ENCODE data around the gene AK5. TPM values are rescaled to one million over a fixed set of nuclear protein-coding genes. Genes with fewer than 3 reads are reported as not detected.

AK5 gene
- total RNA-seq, 1 experiment from 2014 or later = 3.8 TPM

DNA sequence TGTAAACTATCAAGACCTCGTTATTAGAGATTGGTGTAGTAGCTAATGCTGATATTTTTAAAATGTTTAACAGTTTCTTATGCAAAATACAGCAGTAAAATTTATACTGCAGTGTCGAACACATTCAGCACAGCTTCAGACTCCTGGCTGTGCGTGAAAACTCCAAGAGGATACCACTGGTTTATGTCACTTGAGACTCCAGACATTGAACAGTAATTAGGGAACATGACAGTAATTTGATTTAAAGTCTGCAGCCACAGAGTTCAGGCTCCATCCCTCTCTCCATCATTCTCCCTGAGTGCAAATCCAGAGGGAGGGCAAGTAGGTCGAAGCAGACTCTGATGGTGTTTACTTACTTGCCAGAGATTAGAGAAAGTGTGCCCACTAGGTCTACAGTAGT, 94.2 kb downstream of the AK5 start:
- Histone ChIP-seq H3K79me2 (ENCODE audit: low read length) (no peaks in the 10 kb centered on the region), H3K27me3 (ENCODE audit: low read length) (no peaks in the 10 kb centered on the region), H3K9ac (ENCODE audit: low read length) (no peak overlapping the region), H2AFZ (ENCODE audit: low read length) (no peak overlapping the region), H3K4me3 (ENCODE audit: low read length) (no peak overlapping the region), H3K9me2 (replicated peaks; ENCODE audit: low read length) (no peaks in the 10 kb centered on the region), H3K4me1 (ENCODE audit: insufficient read depth, low read length) (peaks cover 9% of the 10 kb centered on the region), H3K27ac (ENCODE audit: low read length) (no peak overlapping the region), H3F3A (ENCODE audit: low read length, unreplicated experiment) (no peaks in the 10 kb centered on the region), H3K4me2 (ENCODE audit: low read length) (no peak overlapping the region), H4K20me1 (ENCODE audit: low read length) (no peaks in the 10 kb centered on the region), H3K36me3 (ENCODE audit: low read depth, low read length) (no peaks in the 10 kb centered on the region), H3K9me3 (ENCODE audit: low read length) (no peaks in the 10 kb centered on the region)
- ATAC-seq (no peak), DNase-seq (no peak)
- no peak for TF ChIP-seq CTCF (conservative IDR thresholded peaks at IDR 0.05; ENCODE audit: low read depth, low read length)
- no peak for TF ChIP-seq EZH2 (IDR thresholded peaks at IDR 0.05; ENCODE audit: low read length, unreplicated experiment)
- TF ChIP-seq EZH2phosphoT487 (IDR thresholded peaks at IDR 0.05; ENCODE audit: borderline replicate concordance, low read length) = no peak
- ChIA-PET CTCF (no interaction called here), POLR2A (ENCODE audit: unreplicated experiment) (no interaction called here)
- intact Hi-C loops (cut with micrococcal nuclease) = no loop called here
- BruUV-seq (replicated peaks) = no TSS peak

GRCh38 chr1:77378723-77379535, 97.1 kb downstream of the AK5 start:
- no peak overlapping the region for H3K9ac ChIP-seq (ENCODE audit: low read length)
- no peaks in the 10 kb centered on the region for H3K4me1 ChIP-seq (ENCODE audit: insufficient read depth, low read length)
- ChIA-PET POLR2A (ENCODE audit: unreplicated experiment) (no interaction called here), CTCF (no interaction called here)
- ATAC-seq (peak; percentile 33; the same call in 1 of the 2 replicates), DNase-seq (peak; percentile 20)
- H3F3A ChIP-seq (ENCODE audit: low read length, unreplicated experiment) = no peaks in the 10 kb centered on the region
- no peaks in the 10 kb centered on the region for H3K27me3 ChIP-seq (ENCODE audit: low read length)
- H3K9me2 ChIP-seq (replicated peaks; ENCODE audit: low read length) = no peaks in the 10 kb centered on the region
- H3K4me3 ChIP-seq (ENCODE audit: low read length) = no peak overlapping the region
- H3K27ac ChIP-seq (ENCODE audit: low read length) = no peak overlapping the region
- no peaks in the 10 kb centered on the region for H3K79me2 ChIP-seq (ENCODE audit: low read length)
- no peaks in the 10 kb centered on the region for H4K20me1 ChIP-seq (ENCODE audit: low read length)
- H3K4me2 ChIP-seq (ENCODE audit: low read length) = no peak overlapping the region
- BruUV-seq (replicated peaks) = no TSS peak
- intact Hi-C loops (cut with micrococcal nuclease) = no loop called here
- no peaks in the 10 kb centered on the region for H3K9me3 ChIP-seq (ENCODE audit: low read length)
- no peaks in the 10 kb centered on the region for H3K36me3 ChIP-seq (ENCODE audit: low read depth, low read length)
- no peak overlapping the region for H2AFZ ChIP-seq (ENCODE audit: low read length)
- TF ChIP-seq CTCF (conservative IDR thresholded peaks at IDR 0.05; ENCODE audit: low read depth, low read length) = no peak
- no peak for TF ChIP-seq EZH2 (IDR thresholded peaks at IDR 0.05; ENCODE audit: low read length, unreplicated experiment)
- no peak for TF ChIP-seq EZH2phosphoT487 (IDR thresholded peaks at IDR 0.05; ENCODE audit: borderline replicate concordance, low read length)

GRCh38 chr1:77382366-77382765, 100.5 kb downstream of the AK5 start:
- Histone ChIP-seq H3K27me3 (ENCODE audit: low read length) (no peaks in the 10 kb centered on the region), H3K27ac (ENCODE audit: low read length) (no peak overlapping the region), H4K20me1 (ENCODE audit: low read length) (no peaks in the 10 kb centered on the region), H3K9me3 (ENCODE audit: low read length) (no peaks in the 10 kb centered on the region), H3K36me3 (ENCODE audit: low read depth, low read length) (no peaks in the 10 kb centered on the region), H3K4me2 (ENCODE audit: low read length) (no peak overlapping the region), H3K9ac (ENCODE audit: low read length) (no peak overlapping the region), H3K4me1 (ENCODE audit: insufficient read depth, low read length) (no peaks in the 10 kb centered on the region), H3F3A (ENCODE audit: low read length, unreplicated experiment) (no peaks in the 10 kb centered on the region), H3K79me2 (ENCODE audit: low read length) (no peaks in the 10 kb centered on the region), H3K4me3 (ENCODE audit: low read length) (no peak overlapping the region), H3K9me2 (replicated peaks; ENCODE audit: low read length) (no peaks in the 10 kb centered on the region), H2AFZ (ENCODE audit: low read length) (no peak overlapping the region)
- intact Hi-C loops (cut with micrococcal nuclease) = no loop called here
- ChIA-PET POLR2A (ENCODE audit: unreplicated experiment) (no interaction called here), CTCF (no interaction called here)
- DNase-seq (no peak), ATAC-seq (no peak)
- no TSS peak for BruUV-seq (replicated peaks)
- TF ChIP-seq EZH2 (IDR thresholded peaks at IDR 0.05; ENCODE audit: low read length, unreplicated experiment) (no peak), EZH2phosphoT487 (IDR thresholded peaks at IDR 0.05; ENCODE audit: borderline replicate concordance, low read length) (no peak), CTCF (conservative IDR thresholded peaks at IDR 0.05; ENCODE audit: low read depth, low read length) (no peak)
